ENCODE results near the gene MAD1L1.
"Not testable (repeated sequence)": the region's sequence is repeated elsewhere in the genome, so short reads cannot be mapped to it uniquely, and the experiment has no call there.

The MAD1L1 gene

DNA sequence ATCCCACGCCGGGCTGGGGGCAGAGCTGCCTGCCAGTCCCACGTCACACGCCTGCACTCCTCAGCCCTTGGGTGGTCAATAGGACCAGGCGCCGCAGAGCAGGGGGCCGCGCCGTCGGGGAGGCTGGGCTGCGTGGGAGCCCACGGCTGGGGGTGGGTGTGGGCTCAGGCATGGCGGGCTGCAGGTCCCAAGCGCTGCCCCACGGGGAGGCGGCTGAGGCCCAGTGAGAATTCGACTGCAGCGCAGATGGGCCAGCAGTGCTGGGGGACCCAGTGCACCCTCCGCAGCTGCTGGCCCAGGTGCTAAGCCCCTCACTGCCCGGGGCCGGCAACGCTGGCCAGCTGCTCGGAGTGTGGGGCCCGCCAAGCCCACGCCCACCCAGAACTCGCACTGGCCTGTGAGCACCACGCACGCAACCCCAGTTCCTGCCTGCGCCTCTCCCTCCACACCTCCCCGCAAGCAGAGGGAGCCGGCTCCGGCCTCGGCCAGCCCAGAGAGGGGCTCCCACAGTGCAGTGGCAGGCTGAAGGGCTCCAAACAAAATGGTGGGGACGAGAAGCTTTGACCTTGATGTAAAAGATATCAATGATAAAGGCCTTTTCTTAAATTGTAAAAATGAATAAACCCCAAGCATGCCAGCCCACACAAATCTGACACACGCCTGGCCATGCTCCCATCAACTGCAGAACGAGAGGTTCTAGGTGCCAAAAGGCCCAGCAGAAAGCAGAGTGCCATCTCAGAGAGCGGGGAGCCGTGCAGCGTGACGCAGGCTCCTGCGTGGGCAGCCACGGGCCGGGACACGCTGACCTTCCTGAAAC is 255.5 kb downstream of the MAD1L1 start:
- no peak for DNase-seq

DNA sequence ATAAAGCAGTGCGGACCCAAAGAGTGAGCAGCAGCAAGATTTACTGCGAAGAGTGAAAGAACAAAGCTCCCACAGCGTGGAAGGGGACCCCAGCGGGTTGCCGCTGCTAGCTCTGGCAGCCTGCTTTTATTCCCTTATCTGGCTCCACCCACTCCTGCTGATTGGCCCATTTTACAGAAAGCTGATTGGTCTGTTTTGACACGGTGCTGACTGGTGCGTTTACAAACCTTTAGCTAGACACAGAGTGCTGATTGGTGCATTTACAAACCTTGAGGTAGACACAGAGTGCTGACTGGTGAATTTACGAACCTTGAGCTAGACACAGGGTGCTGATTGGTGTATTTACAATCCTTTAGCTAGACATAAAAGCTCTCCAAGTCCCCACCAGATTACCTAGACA is 256.2 kb downstream of the MAD1L1 start:
- DNase-seq = not testable (repeated sequence)

DNA sequence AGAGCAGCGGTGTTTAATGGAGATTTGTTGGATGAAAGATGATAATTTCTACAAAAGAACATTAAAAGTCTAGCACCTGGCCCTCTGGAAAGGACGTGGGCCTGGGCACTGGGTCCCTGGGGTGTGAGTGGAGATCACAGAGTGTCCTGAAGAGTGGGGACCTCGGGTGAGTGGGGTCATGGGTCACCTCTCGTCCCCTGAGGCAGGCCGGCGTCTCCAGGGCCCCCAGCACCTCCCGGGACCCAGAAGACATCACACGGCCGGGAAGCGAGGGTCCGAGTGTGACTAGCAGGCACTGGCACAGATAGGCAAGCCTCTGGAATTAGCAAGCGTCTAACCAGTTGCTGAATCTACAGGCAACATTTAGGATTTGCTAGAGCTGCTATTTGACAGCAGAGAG is 257.2 kb downstream of the MAD1L1 start:
- no peak for DNase-seq

DNA sequence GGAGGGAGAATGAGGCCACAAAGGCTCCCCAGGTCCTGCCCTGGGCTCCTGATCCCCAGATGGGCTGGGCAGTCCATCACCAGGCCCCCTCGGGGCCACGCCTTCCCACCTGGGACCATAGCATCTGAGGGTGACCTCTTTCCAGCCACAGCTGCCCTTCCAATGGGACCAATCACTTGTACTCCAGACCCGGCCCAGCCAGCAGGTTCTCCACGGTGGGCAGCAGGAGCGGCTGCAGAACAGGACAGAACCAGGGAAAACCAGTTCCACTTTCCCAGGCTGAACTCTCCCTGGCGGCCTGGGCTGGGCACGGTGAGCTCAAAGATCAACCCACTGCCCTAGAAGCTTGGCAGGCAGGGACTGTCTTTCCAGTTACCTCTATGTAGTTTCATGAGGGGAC is 257.6 kb downstream of the MAD1L1 start:
- no peak for DNase-seq

DNA sequence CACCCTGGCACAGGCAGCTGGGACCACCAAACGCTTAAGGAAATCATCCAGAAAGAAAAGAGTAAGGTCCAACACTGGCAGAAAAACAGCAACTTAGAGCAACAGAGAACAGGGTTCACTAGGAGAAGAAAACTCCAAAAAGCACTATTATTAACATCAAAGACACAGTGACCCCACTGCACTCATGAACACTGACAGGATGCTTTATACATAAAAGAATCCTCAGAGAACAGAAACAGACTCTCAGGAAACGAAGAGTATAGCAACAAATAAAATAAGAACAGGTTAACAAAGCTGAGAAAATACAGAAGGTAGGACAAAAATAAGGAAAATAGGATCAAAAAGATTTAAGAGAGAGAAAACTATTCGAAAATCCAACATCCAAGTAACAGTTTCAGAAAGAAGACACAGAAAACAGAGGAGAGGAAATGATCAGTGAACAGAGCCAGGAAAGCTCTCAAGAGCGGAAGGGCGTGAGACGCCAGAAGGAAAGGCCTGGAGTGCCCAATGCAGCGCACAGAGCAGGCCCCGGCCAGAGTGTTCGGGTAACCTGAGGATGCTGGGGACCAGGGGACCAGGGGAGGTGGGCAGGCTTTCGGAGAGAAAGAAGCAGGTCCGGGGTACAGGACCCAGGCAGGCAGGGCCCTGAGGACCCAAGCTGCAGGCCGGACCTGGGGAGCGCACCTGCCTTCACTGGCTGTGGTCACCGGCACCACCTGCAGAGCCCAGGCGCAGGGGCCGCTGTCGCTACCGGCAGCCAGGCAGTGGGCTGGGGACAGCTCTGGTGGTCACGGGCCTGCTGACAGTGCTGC is 258.2 kb downstream of the MAD1L1 start:
- no peak for DNase-seq

DNA sequence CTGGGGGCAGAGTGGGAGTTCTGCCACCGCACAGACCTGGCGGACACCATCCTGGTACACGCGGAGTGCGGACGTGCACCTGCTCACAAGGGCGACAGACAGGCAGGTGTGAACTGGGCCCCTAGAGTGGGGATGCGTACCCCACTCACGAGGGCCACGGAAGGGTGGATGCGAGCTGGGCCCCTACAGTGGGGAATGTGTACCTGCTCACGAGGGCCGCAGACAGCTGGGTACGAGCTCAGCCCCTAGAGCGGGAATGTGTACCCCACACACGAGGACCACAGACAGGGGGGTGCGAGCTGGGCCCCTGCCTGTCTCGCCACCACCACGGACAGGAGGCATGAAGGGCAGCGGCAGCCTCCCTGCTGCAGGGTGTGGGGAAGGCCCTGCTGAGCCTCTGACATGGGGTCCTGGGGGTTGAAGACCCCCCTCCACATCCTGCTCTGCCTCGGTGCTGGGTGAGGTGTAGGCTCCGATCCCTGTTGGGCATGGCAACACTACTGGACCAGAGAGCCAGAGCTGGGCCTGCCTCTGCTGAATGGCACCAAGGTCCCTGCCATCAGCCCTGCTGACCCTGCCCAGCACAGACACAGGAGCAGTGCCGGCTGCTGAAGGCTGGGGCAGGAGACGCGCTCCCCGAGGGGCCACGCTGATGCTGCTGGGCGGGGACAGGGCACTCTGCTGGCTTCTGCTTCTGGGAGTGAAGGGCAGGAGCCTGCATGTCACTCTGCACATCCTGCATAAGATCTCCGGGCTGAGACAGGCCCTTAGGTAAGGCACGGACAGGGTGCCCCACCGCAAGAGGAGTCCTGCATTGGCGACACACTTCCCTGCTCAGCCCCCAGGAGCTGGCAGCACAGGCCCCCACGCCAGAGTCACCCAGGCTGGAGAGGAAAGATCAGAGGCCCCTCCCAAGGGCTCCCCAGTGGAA is 259.2 kb downstream of the MAD1L1 start:
- no peak for DNase-seq

DNA sequence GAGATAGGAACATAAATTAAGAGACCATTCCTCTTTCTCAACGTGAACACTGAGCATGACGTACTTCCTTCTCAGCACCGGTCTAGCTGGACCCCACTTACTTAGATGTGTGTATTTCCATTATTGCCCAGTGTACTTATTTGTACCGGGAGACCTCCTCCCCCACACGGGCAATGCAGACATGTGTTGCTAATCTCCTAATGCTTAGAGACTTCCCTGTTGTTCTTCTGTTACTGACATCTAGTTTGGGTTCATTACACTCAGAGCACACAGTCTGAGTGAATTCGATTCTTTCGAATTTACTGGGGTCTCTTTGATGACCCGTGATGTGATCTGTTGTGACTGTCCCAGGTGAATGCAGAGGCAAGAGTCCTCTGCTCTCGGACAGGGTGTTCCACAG is 260.0 kb downstream of the MAD1L1 start:
- no peak for DNase-seq

DNA sequence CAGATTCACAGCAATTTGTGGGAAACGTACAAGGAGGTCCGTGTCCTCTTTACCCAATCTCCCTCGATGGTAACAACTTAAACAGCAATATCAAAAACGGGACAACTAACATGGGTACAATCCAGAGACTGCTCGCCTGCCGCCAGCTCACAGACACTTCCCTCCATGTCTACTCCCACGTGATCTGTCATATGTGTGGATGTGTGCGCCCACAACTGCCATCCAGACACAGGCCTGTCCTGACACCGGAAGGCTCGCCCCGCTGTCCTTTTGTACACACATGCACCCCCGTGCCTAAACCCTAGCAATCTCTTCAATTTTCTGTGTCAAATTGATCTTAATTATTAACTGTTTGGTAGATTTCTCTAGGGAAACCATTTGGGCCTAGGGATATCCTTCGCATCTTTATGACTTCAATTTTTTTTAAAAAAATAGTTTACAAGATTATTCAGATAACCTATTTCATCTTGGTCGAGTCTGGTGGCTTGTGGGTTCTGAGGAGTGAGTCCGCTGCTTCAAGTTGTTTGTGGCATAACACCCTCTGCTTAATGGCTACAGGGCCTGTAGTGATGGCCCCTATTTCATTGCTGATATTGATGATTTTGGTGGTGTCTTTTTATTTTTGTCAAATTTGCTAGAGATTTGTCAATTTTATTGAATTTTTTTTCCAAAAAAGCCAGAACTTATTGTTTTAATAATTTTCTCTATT is 260.6 kb downstream of the MAD1L1 start:
- DNase-seq = no peak

DNA sequence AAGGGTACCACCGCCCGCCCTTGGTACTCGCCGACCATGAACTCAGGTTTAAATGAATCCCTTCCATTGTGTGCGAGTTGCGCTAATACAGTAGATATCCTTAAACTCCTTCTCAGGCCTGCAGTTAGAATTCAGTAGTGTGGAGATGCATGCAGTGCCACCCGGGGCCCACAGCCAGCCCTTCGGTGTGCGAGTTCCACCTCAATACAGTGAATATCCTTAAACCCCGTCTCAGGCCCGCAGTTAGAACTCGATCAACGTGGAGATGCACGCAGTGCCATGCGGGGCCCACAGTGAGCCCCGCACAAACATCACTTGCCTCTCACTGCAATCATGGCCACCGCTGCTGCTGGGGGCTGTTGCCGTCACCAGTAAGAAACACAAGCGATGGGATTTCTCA is 261.9 kb downstream of the MAD1L1 start:
- no peak for DNase-seq

DNA sequence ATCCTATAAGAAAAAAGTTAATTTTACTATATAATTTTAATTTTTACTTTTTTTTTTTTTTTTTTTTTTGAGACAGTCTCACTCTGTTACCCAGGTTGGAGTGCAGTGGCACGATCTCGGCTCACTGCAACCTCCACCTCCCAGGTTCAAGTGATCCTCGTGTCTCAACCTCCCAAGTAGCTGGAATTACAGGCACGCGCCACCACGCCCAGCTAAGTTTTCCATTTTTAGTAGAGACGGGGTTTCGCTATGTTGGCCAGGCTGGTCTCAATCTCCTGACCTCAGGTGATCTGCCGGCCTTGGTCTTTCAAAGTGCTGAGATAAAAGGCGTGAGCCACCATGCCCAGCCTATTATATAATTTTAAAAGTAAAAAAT is 262.5 kb downstream of the MAD1L1 start:
- not testable (repeated sequence) for DNase-seq

DNA sequence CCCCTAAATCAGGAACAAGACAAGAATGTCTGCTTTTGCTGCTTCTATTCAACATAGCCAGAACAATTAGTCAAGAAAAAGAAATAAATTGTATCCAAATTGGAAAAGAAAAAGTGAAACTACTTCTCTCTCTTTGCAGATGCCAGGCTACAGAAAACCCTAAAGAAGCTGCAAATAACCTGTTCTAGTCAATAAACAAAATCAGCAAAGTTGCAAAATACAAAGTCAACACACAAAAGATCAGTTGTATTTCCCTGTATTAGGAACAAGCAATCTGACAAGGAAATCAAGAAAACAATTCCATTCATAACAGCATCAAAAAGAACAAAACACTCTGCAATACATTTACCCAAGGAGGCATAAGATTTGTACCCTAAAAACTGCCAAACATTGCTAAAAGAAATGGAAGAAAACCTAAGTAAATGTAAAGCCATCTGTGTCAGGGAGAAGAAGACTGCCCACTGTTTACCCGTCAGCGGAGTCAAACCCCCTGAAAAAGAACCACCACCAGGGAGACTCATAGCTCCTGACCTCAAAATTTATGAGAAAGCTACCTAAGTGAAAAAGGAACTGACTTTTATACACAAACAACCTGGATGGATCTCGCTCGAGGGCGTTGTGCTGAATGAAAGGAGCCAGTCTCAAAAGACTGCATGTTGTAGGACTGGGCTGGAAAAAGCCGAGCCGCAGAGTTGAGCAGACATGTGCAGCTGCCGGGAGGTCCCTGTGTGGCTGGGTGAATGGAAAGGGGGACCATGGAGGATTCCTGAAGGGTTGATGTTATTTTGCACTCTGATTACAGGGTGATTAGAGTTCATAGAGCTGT is 263.1 kb downstream of the MAD1L1 start:
- no peak for DNase-seq

DNA sequence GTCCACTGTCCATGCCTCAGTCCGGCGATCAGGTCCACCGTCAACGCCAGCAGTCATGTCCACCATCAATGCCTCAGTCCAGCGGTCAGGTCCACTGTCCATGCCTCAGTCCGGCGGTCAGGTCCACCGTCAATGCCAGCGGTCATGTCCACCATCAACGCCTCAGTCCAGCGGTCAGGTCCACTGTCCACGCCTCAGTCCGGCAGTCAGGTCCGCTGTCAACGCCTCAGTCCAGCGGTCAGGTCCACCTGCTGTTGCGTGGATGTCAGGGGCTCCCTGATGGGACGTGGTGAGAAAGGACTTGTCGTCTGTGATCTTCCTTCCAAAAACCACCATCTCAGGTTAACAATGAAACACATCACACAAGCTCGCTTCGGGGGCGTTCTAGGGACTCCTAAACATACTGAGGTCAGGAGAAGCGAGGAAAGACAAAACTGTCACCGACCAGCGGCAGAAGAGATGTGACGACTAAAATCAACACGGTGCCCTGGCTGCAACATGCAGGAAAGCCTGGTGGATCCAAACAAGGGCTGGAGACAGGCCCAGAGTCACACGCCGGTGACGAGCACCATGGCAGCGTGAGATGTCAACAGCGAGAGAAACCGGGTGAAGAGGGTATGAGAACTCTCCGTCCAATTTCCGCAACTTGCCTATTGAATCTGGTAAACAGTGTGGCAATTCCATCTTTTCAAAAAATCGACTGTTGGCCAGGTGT is 264.2 kb downstream of the MAD1L1 start:
- DNase-seq = no peak

DNA sequence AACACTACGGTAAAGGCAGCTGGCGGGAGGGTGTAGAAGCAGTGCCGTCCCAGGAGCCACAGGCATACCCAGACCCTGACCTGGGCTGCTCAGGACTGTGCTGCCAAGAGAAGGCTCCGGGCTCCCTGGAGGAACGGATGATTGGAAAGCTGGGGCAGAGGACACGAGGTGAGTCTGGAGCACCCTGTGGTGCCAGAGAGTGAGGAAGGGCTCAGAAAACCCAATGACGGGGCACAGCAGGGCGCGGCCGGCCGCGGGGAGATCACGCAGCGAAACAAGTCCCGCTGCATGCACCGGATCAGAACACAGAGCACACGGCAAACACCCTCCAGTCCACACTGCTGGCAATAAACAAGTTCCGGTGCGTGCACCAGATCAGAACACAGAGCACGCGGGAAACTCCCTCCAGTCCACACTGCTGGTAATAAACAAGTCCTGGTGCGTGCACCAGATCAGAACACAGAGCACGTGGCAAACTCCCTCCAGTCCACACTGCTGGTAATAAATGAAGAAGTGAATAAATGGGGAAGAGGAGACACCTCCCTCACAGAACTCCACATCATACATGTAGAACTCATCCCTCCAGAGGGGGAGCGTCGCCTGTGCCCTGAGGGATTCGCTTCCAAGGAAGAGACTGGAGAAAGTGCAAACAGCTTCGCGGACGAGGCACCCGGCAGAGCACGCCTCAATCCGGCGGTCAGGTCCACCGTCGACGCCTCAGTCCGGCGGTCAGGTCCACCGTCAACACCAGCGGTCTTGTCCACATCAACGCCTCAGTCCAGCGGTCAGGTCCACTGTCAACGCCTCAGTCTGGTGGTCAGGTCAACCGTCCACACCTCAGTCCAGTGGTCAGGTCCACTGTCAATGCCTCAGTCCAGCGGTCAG is 265.0 kb downstream of the MAD1L1 start:
- no peak for DNase-seq

DNA sequence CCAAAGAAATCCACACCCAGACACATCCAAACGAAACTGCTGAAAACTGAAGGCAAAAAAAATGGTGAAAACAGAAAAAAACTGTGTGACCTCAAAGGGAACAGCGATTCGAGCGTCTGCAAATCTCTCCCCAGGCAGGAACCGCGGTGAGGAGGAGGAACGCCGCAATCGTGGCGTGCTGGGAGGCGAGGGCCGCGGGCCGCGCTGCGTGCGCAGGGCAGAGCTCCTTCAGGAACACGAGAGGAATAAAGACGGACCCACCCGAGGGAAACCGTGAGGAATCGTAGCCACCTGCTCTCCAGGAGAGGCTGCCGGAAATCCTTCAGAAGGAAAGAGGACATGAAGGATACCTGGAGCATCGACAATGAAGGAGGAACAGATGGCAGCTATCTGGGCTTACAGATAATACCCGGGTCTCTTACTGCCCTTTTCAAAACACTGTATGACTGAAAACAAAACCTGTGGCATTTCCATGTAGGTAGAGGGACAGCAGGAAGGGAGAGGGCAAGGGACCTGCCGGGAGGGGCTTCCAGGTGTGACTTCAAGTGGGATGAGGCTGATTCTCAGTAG is 266.0 kb downstream of the MAD1L1 start:
- no peak for DNase-seq

DNA sequence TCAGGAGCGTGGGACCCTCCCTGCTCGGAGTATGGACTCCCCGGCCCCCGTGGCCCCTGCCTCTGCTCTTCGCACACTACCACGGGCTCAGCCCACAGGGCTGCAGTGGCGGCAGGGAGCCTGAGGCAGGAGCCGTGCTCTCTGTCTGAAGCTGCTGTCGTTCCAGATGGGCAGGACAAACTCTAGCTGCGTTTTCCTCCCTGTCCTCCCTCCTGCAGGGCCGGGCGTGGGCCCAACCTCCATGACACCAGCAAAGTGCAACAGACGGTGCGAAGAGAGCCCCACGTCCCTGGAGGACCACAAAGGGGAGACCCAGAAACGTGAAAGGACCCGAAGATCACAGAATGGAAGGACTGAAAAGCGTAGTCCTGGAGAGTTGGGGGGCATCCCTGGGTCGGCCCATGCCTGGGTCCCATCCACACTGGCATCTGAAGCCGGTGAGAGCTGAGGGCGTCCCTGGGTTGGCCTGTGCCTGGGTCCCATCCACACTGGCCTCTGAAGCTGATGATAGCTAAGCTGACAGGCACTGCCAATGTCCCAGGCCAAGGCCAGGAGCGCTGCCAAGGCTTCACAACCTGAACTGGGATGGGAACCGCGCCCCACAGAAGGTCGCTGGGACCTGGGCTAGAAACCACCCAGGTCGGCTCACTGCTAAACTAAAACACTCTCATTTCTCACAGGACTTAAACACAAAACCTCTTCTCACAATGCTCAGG is 267.0 kb downstream of the MAD1L1 start:
- no peak for DNase-seq

DNA sequence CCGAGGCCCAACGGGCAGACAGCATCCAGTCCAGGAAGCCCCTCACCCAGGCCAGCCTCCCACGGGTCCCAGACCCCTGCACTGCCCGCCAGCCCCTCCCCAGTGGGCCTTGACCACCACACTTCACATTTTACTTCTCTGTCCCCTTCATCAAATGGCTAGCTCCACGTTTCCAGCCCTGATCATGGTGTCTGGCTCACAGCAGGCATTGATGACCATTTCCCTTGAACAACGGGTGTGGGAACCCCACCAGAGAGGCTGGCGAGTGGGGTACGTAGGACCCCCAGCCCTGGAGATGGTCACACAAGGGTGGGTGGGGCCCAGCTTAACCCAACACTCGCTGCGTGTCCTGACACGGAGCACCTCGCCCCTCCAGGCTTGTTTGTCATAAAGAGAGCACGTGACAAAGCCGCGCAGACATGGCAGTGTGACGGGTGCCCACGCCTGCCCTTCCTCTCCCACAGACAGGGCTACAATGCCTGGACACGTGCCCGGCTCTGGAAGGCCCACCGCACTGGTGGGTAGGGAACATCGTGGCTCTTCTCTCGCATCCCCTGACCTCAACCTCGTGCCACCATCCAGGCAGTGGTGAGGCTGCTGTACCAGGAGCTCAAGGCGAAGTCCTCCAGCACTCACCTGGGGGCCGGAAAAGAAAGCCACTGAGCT is 267.7 kb downstream of the MAD1L1 start:
- DNase-seq = no peak

DNA sequence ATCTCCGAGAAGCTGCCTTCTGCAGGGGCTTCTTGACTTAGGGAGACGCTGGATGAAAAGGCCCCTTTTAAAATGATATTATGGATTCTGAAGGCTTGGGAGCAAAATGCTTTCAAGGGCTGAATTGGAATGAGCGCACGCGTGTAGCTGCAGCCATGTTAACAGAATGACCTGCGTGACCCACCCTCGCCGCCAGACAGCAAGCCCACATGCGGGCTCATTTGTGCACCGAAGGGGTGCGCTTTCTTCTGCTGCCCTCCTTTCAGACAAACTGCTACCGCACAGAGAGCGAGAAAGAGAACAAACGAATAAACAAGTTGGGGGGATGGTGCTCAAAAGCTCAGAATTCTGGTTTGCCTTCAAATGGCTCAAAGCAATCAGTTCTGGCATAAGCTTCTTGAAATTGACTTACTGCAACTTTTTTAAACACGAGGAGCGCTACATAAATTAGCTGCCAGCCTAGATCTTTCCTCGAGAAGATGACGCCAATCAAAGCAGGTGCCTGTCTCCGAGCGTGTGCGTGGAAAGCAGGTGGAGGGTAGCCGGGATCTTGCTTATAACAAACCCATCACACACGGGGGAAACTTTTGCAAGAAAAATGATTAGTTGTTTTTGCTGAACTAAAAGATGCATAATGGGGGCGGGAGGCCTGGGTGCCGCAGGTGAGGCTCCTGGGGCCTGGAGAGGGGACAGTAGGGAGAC is 268.4 kb downstream of the MAD1L1 start:
- no peak for DNase-seq

DNA sequence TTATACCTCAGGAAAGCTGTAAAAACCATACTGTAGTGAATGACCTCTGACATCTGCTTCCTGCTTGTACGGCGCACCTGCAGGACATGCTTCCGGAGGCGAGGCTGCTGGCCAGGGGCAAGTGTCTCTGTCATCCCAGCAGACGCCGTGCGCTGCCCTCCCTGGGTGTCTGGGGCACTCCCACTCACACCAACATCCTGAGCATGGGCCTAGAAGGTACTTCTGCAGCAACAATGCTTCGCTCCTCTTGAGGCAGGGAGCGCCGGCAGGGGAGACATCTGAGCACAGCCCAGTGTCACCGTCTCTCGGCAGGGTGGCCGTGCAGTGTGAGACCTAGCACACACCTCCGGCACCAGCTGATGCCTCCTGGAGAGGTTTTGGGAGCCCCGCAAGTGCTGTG is 269.2 kb downstream of the MAD1L1 start:
- DNase-seq = no peak

Measured in activated gamma-delta T cell treated with Interleukin-2 at 50 U/mL for 16 hours (primary cell).